Gastrocnemius medialis (tissue), 4 donors: Measurements from ENCODE around the gene FRAT1.

Experiments
- POLR2A ChIP-seq, 2 donors: fragments of 450-650 bp; IDR thresholded peaks; one replicate each; pipeline ENCODE4 v1.6.1; 2017; ENCODE audit warnings: antibody characterized with exemption in 2 of 2, mild to moderate bottlenecking in 2 of 2, moderate library complexity in 2 of 2
- TF ChIP-seq, protein P1 (sequence below), 5 experiments: fragments of 450-650 bp in 3 of 5; fragments of 200-600 bp in 2 of 5; sonication (generic) in 2 of 5; IDR thresholded peaks in 4 of 5; conservative IDR thresholded peaks in 1 of 5; 1 replicate in 4 of 5; 2 replicates in 1 of 5; pipeline ENCODE4 v1.5.1; 2016 to 2019; ENCODE audit warnings: antibody characterized with exemption in 5 of 5, mild to moderate bottlenecking in 3 of 5, moderate library complexity in 3 of 5

- TF ChIP-seq, protein P1, sequence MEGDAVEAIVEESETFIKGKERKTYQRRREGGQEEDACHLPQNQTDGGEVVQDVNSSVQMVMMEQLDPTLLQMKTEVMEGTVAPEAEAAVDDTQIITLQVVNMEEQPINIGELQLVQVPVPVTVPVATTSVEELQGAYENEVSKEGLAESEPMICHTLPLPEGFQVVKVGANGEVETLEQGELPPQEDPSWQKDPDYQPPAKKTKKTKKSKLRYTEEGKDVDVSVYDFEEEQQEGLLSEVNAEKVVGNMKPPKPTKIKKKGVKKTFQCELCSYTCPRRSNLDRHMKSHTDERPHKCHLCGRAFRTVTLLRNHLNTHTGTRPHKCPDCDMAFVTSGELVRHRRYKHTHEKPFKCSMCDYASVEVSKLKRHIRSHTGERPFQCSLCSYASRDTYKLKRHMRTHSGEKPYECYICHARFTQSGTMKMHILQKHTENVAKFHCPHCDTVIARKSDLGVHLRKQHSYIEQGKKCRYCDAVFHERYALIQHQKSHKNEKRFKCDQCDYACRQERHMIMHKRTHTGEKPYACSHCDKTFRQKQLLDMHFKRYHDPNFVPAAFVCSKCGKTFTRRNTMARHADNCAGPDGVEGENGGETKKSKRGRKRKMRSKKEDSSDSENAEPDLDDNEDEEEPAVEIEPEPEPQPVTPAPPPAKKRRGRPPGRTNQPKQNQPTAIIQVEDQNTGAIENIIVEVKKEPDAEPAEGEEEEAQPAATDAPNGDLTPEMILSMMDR (IDR thresholded peaks at IDR 0.05 in 4 of 5, conservative IDR thresholded peaks at IDR 0.05 in 1 of 5), result peak in 1 of 5 experiments; percentile 26
- no peak for TF ChIP-seq POLR2A (IDR thresholded peaks at IDR 0.05)
Observed at GRCh38 chr10:97319671-97320479, 804 bp downstream of the FRAT1 start.
